ENCODE results near the gene PATJ.
"Not testable (repeated sequence)": the region's sequence is repeated elsewhere in the genome, so short reads cannot be mapped to it uniquely, and the experiment has no call there.

The PATJ gene

GRCh38 chr1:61887931-61888564 lies 145.8 kb downstream of the PATJ start:
- TF ChIP-seq ZC3H10 (CRISPR knock-in tag; IDR thresholded peaks at IDR 0.05), result no peak
- no peak for TF ChIP-seq OSR1 (CRISPR knock-in tag; IDR thresholded peaks at IDR 0.05)
- no peak for TF ChIP-seq CSRNP3 (CRISPR knock-in tag; IDR thresholded peaks at IDR 0.05)
- no peak for TF ChIP-seq GLIS3 (CRISPR knock-in tag; IDR thresholded peaks at IDR 0.05)
- no peak for TF ChIP-seq BACH2 (CRISPR knock-in tag; IDR thresholded peaks at IDR 0.05; ENCODE audit: borderline replicate concordance)
- no peak for TF ChIP-seq ZNF70 (CRISPR knock-in tag; IDR thresholded peaks at IDR 0.05)
- no peak for TF ChIP-seq ZFP3 (CRISPR knock-in tag; IDR thresholded peaks at IDR 0.05)
- no peak for TF ChIP-seq ISL1 (CRISPR knock-in tag; IDR thresholded peaks at IDR 0.05)
- TF ChIP-seq, protein P1, sequence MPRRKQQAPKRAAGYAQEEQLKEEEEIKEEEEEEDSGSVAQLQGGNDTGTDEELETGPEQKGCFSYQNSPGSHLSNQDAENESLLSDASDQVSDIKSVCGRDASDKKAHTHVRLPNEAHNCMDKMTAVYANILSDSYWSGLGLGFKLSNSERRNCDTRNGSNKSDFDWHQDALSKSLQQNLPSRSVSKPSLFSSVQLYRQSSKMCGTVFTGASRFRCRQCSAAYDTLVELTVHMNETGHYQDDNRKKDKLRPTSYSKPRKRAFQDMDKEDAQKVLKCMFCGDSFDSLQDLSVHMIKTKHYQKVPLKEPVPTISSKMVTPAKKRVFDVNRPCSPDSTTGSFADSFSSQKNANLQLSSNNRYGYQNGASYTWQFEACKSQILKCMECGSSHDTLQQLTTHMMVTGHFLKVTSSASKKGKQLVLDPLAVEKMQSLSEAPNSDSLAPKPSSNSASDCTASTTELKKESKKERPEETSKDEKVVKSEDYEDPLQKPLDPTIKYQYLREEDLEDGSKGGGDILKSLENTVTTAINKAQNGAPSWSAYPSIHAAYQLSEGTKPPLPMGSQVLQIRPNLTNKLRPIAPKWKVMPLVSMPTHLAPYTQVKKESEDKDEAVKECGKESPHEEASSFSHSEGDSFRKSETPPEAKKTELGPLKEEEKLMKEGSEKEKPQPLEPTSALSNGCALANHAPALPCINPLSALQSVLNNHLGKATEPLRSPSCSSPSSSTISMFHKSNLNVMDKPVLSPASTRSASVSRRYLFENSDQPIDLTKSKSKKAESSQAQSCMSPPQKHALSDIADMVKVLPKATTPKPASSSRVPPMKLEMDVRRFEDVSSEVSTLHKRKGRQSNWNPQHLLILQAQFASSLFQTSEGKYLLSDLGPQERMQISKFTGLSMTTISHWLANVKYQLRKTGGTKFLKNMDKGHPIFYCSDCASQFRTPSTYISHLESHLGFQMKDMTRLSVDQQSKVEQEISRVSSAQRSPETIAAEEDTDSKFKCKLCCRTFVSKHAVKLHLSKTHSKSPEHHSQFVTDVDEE (CRISPR knock-in tag; IDR thresholded peaks at IDR 0.05), result no peak
- TF ChIP-seq, protein P2, sequence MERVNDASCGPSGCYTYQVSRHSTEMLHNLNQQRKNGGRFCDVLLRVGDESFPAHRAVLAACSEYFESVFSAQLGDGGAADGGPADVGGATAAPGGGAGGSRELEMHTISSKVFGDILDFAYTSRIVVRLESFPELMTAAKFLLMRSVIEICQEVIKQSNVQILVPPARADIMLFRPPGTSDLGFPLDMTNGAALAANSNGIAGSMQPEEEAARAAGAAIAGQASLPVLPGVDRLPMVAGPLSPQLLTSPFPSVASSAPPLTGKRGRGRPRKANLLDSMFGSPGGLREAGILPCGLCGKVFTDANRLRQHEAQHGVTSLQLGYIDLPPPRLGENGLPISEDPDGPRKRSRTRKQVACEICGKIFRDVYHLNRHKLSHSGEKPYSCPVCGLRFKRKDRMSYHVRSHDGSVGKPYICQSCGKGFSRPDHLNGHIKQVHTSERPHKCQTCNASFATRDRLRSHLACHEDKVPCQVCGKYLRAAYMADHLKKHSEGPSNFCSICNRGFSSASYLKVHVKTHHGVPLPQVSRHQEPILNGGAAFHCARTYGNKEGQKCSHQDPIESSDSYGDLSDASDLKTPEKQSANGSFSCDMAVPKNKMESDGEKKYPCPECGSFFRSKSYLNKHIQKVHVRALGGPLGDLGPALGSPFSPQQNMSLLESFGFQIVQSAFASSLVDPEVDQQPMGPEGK (CRISPR knock-in tag; IDR thresholded peaks at IDR 0.05; ENCODE audit: borderline replicate concordance), result no peak
- TF ChIP-seq CSDC2 (CRISPR knock-in tag; IDR thresholded peaks at IDR 0.05), result no peak
- TF ChIP-seq SNAI2 (CRISPR knock-in tag; IDR thresholded peaks at IDR 0.05), result no peak
- no peak for TF ChIP-seq RARB (CRISPR knock-in tag; IDR thresholded peaks at IDR 0.05)

GRCh38 chr1:61888808-61889207 lies 146.5 kb downstream of the PATJ start:
- no peak for ATAC-seq
- no peak for TF ChIP-seq TOX (CRISPR knock-in tag; IDR thresholded peaks at IDR 0.05; ENCODE audit: borderline replicate concordance)
- TF ChIP-seq ARNTL (CRISPR knock-in tag; IDR thresholded peaks at IDR 0.05; ENCODE audit: borderline replicate concordance, low read depth), result no peak
- no peak for TF ChIP-seq ISL1 (CRISPR knock-in tag; IDR thresholded peaks at IDR 0.05)
- TF ChIP-seq ZNF565 (CRISPR knock-in tag; conservative IDR thresholded peaks at IDR 0.05; ENCODE audit: low read depth), result no peak
- TF ChIP-seq OSR1 (CRISPR knock-in tag; IDR thresholded peaks at IDR 0.05), result no peak
- no peak for TF ChIP-seq PPARA (CRISPR knock-in tag; IDR thresholded peaks at IDR 0.05; ENCODE audit: borderline replicate concordance)
- TF ChIP-seq, protein P3, sequence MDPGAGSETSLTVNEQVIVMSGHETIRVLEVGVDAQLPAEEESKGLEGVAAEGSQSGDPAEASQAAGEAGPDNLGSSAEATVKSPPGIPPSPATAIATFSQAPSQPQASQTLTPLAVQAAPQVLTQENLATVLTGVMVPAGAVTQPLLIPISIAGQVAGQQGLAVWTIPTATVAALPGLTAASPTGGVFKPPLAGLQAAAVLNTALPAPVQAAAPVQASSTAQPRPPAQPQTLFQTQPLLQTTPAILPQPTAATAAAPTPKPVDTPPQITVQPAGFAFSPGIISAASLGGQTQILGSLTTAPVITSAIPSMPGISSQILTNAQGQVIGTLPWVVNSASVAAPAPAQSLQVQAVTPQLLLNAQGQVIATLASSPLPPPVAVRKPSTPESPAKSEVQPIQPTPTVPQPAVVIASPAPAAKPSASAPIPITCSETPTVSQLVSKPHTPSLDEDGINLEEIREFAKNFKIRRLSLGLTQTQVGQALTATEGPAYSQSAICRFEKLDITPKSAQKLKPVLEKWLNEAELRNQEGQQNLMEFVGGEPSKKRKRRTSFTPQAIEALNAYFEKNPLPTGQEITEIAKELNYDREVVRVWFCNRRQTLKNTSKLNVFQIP (CRISPR knock-in tag; IDR thresholded peaks at IDR 0.05; ENCODE audit: borderline replicate concordance, low read depth), result no peak
- no peak for TF ChIP-seq ZC3H10 (CRISPR knock-in tag; IDR thresholded peaks at IDR 0.05)
- TF ChIP-seq, protein P2 (CRISPR knock-in tag; IDR thresholded peaks at IDR 0.05; ENCODE audit: borderline replicate concordance), result no peak
- TF ChIP-seq ZFP3 (CRISPR knock-in tag; IDR thresholded peaks at IDR 0.05), result no peak
- no peak for TF ChIP-seq ZNF70 (CRISPR knock-in tag; IDR thresholded peaks at IDR 0.05)
- no peak for TF ChIP-seq CSDC2 (CRISPR knock-in tag; IDR thresholded peaks at IDR 0.05)
- TF ChIP-seq ESRRG (CRISPR knock-in tag; IDR thresholded peaks at IDR 0.05), result no peak
- no peak for TF ChIP-seq SNAI2 (CRISPR knock-in tag; IDR thresholded peaks at IDR 0.05)
- no peak for TF ChIP-seq RARB (CRISPR knock-in tag; IDR thresholded peaks at IDR 0.05)

More at GRCh38 chr1:61887931-61888564, 145.8 kb downstream of the PATJ start:
- no peak for ATAC-seq

- not testable (repeated sequence) for ATAC-seq
Observed at GRCh38 chr1:61890435-61890834, 148.2 kb downstream of the PATJ start.
